ENCODE data around the gene DOK3. TPM values are rescaled to one million over a fixed set of nuclear protein-coding genes. Genes with fewer than 3 reads are reported as not detected.

The DOK3 gene
- total RNA-seq, 1 experiment from 2014 or later = 16.4 TPM

GRCh38 chr5:177487975-177488374 is 21.7 kb downstream of the DOK3 start:
- no peak overlapping the region for H3K14ac ChIP-seq (ENCODE audit: insufficient read depth, low read length)
- no peaks in the 10 kb centered on the region for H3K79me1 ChIP-seq (ENCODE audit: insufficient read depth, low read depth, low read length, poor library complexity, severe bottlenecking)
- H3T11ph ChIP-seq (ENCODE audit: low read length) = no peak overlapping the region
- H2BK12ac ChIP-seq (ENCODE audit: insufficient read length, low read depth, low read length) = no peak overlapping the region
- no peak overlapping the region for H4K5ac ChIP-seq (ENCODE audit: insufficient read length, low read depth, low read length)
- no peak overlapping the region for H2AFZ ChIP-seq (ENCODE audit: low read length)
- no peak overlapping the region for H3K4ac ChIP-seq (ENCODE audit: low read depth, low read length)
- no peak overlapping the region for H3K23ac ChIP-seq (ENCODE audit: insufficient read length, low read depth, low read length)
- no peak overlapping the region for H3K56ac ChIP-seq (ENCODE audit: insufficient read length, low read depth, low read length)
- no peak overlapping the region for H2BK5ac ChIP-seq (ENCODE audit: insufficient read length, low read length)
- Mint-ChIP-seq H3K27ac (peak overlapping the region in 1 of 3 experiments; percentile 58; a peak in 1 of 7 replicates), H3K36me3 (ENCODE audit: insufficient read depth in 1 of 3, low read depth in 3 of 3) (peaks cover 46 to 87% (median 82%) of the 10 kb centered on the region in 3 experiments), H3K9me3 (no peaks in the 10 kb centered on the region; a peak in 1 of 5 replicates), H3K4me3 (no peak overlapping the region), H3K27me3 (ENCODE audit: low read depth) (no peaks in the 10 kb centered on the region; the same call in none of the 2 replicates), H3K4me1 (peaks cover 8 to 16% of the 10 kb centered on the region in 2 experiments)
- no peak overlapping the region for H2BK120ac ChIP-seq (ENCODE audit: low read depth, low read length, poor library complexity, severe bottlenecking)
- no peaks in the 10 kb centered on the region; the same call in 1 of the 2 replicates for H3K4me1 ChIP-seq (ENCODE audit: insufficient read depth, low read length)
- H2AK5ac ChIP-seq (ENCODE audit: insufficient read length, low read length) = no peak overlapping the region
- no peak overlapping the region for H2BK20ac ChIP-seq (ENCODE audit: low read depth, low read length, poor library complexity, severe bottlenecking)
- no peak overlapping the region for H3K4me2 ChIP-seq (ENCODE audit: insufficient read depth, insufficient read length, low read length)
- no peak for DNase-seq
- no CpG with 5 or more reads among the region's 15 CpGs for WGBS (ENCODE audit: extremely low coverage, insufficient read length, low lambda C conversion rate)
- H4K91ac ChIP-seq (ENCODE audit: insufficient read length, low read depth, low read length) = no peak overlapping the region
- H3K9me3 ChIP-seq (ENCODE audit: control insufficient read depth, low read depth, low read length) = no peaks in the 10 kb centered on the region
- no peaks in the 10 kb centered on the region for H4K20me1 ChIP-seq (ENCODE audit: control insufficient read depth, insufficient read depth, insufficient read length)
- peak; percentile 26; the same call in 2 of the 3 replicates for TF ChIP-seq CTCF (conservative IDR thresholded peaks at IDR 0.05)
- H2BK15ac ChIP-seq (ENCODE audit: low read depth, low read length) = no peak overlapping the region
- no peak overlapping the region for H3K9ac ChIP-seq (ENCODE audit: extremely low read depth, insufficient read length, low read length)
- H3K79me2 ChIP-seq (ENCODE audit: insufficient read depth, low read length) = no peaks in the 10 kb centered on the region
- H4K8ac ChIP-seq (replicated peaks; ENCODE audit: insufficient read length, low read depth, low read length) = no peak overlapping the region
- H3K27ac ChIP-seq (ENCODE audit: insufficient read length, low read depth, low read length) = no peak overlapping the region
- no peak overlapping the region for H3K18ac ChIP-seq (ENCODE audit: insufficient read length, low read depth, low read length)
- no peaks in the 10 kb centered on the region for H3K27me3 ChIP-seq (ENCODE audit: insufficient read depth, low read length)
- no peaks in the 10 kb centered on the region for H3K23me2 ChIP-seq (ENCODE audit: insufficient read length, low read depth, low read length, poor library complexity, severe bottlenecking)
